ENCODE data around the gene BIN2. TPM values are rescaled to one million over a fixed set of nuclear protein-coding genes. Genes with fewer than 3 reads are reported as not detected.

BIN2 gene
- total RNA-seq (2021) = 0.14 to 0.44 TPM (median 0.20 TPM) in 3 replicates
- percentile 2 among the genes with signal in this experiment for Bru-seq, nascent RNA
- long read RNA-seq, experiment 1 = 0 reads
- long read RNA-seq, experiment 2 = 0 reads
- long read RNA-seq, experiment 3 = 0 reads

DNA sequence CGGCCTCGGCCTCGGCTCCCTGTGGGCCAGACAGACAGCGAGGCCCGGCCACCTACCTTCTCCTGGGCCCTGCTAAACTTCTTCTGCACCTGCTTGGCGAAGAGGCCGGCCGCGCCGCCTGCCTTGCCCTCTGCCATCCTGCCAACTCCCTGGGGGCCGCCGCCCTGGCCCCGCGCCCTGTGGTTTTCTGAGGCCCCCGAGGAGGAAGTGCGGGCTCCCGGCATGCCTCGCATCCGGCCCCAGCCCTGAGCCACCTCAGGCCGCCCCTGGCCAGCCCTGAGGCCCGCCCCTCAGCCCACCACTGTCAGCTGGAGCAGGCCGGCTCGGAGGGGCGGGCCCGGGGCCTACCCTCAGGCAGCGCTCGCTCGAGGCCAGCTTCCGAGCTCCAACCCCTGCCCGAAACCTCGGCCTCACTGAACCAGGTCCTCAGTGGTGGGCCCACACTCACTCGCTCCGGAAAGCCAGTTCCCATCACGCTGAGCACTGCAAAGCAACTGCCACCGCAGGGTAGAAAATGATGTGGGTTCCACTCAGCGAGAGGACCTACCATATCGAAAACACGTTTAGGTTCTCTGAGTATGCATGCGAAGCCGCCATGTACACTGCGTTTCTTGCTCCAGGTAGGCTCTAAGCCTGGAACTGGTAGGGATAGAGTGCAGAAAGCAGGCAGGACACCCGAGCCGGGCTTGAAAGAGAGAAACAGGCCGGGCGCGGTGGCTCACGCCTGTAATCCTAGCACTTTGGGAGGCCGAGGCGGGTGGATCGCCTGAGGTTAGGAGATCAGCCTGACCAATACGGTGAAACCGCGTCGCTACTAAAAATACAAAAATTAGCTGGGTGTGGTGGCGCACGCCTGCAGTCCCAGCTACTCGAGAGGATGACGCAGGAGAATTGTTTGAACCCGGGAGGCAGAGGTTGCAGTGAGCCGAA lies at the start of gene BIN2:
Gene BIN2 (minus strand): TSS at position 209 of the 930 bp plus-strand sequence. CDS start 72 bp downstream, at position 137.
- H3K4me1 Mint-ChIP-seq = peaks cover 27% of the 10 kb centered on the region
- TF ChIP-seq NR3C1 (CRISPR knock-in tag; conservative IDR thresholded peaks at IDR 0.05; ENCODE audit: low read depth) (no peak), ATF1 (CRISPR knock-in tag; IDR thresholded peaks at IDR 0.05) (no peak), AFF4 (CRISPR knock-in tag; IDR thresholded peaks at IDR 0.05; ENCODE audit: borderline replicate concordance) (no peak), E2F5 (CRISPR knock-in tag; IDR thresholded peaks at IDR 0.05) (no peak), OVOL2 (CRISPR knock-in tag; IDR thresholded peaks at IDR 0.05; ENCODE audit: borderline replicate concordance) (no peak), RELA (CRISPR knock-in tag; IDR thresholded peaks at IDR 0.05; ENCODE audit: borderline replicate concordance) (no peak), IRF2 (CRISPR knock-in tag; IDR thresholded peaks at IDR 0.05; ENCODE audit: borderline replicate concordance, low read depth) (no peak), ZNF121 (CRISPR knock-in tag; IDR thresholded peaks at IDR 0.05) (no peak), ZNF138 (CRISPR knock-in tag; conservative IDR thresholded peaks at IDR 0.05) (no peak), FOXJ3 (CRISPR knock-in tag; IDR thresholded peaks at IDR 0.05; ENCODE audit: borderline replicate concordance) (no peak), ZNF396 (CRISPR knock-in tag; IDR thresholded peaks at IDR 0.05; ENCODE audit: borderline replicate concordance) (no peak)
- TF ChIP-seq, protein P1, sequence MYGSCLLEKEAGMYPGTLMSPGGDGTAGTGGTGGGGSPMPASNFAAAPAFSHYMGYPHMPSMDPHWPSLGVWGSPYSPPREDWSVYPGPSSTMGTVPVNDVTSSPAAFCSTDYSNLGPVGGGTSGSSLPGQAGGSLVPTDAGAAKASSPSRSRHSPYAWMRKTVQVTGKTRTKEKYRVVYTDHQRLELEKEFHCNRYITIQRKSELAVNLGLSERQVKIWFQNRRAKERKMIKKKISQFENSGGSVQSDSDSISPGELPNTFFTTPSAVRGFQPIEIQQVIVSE (CRISPR knock-in tag; IDR thresholded peaks at IDR 0.05; ENCODE audit: borderline replicate concordance) = no peak
- TF ChIP-seq, protein P2, sequence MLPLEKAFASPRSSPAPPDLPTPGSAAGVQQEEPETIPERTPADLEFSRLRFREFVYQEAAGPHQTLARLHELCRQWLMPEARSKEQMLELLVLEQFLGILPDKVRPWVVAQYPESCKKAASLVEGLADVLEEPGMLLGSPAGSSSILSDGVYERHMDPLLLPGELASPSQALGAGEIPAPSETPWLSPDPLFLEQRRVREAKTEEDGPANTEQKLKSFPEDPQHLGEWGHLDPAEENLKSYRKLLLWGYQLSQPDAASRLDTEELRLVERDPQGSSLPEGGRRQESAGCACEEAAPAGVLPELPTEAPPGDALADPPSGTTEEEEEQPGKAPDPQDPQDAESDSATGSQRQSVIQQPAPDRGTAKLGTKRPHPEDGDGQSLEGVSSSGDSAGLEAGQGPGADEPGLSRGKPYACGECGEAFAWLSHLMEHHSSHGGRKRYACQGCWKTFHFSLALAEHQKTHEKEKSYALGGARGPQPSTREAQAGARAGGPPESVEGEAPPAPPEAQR (CRISPR knock-in tag; IDR thresholded peaks at IDR 0.05) = no peak
- peak; percentile 21; the same call in 1 of the 2 replicates for ATAC-seq
- no peaks in the 10 kb centered on the region for H3K27me3 Mint-ChIP-seq (ENCODE audit: low read depth)
- peak; percentile 16 for DNase-seq (ENCODE audit: low spot score)
- H3K36me3 Mint-ChIP-seq = no peaks in the 10 kb centered on the region
- H3K4me3 Mint-ChIP-seq = no peak within 1 kb of the TSS
- ChIA-PET POLR2A (interaction anchor here (0.7 kb wide), 1 partner anchor 298 kb away, joined by 3 read pairs; the partner anchor contains the start of gene SLC11A2), CTCF (interaction anchor here (1.4 kb wide), 1 partner anchor 17 kb away, joined by 4 read pairs; no protein-coding TSS in a partner anchor)
- no peaks in the 10 kb centered on the region for H3K9me3 Mint-ChIP-seq
- H3K27ac Mint-ChIP-seq = no peak within 1 kb of the TSS

- H3K36me3 Mint-ChIP-seq = peaks cover 21% of the 10 kb centered on the region
- H3K9me3 Mint-ChIP-seq = no peaks in the 10 kb centered on the region
- ATAC-seq (no peak), DNase-seq (ENCODE audit: low spot score) (no peak)
- no peaks in the 10 kb centered on the region for H3K27me3 Mint-ChIP-seq (ENCODE audit: low read depth)
- ChIA-PET CTCF (no interaction called here), POLR2A (no interaction called here)
- TF ChIP-seq ATF3 (CRISPR knock-in tag; conservative IDR thresholded peaks at IDR 0.05) (no peak), PRRX2 (CRISPR knock-in tag; IDR thresholded peaks at IDR 0.05) (no peak), E2F5 (CRISPR knock-in tag; IDR thresholded peaks at IDR 0.05) (no peak), ZNF416 (CRISPR knock-in tag; IDR thresholded peaks at IDR 0.05) (no peak), MLX (CRISPR knock-in tag; IDR thresholded peaks at IDR 0.05) (no peak)
- H3K4me1 Mint-ChIP-seq = peaks cover 28% of the 10 kb centered on the region
- H3K4me3 Mint-ChIP-seq = no peak overlapping the region
- no peak overlapping the region for H3K27ac Mint-ChIP-seq
Observed at GRCh38 chr12:51373187-51373586, 49.2 kb upstream of the BIN2 start.

Data from WTC11 (cell line).